ENCODE results near the gene MPND.

Gene MPND

DNA sequence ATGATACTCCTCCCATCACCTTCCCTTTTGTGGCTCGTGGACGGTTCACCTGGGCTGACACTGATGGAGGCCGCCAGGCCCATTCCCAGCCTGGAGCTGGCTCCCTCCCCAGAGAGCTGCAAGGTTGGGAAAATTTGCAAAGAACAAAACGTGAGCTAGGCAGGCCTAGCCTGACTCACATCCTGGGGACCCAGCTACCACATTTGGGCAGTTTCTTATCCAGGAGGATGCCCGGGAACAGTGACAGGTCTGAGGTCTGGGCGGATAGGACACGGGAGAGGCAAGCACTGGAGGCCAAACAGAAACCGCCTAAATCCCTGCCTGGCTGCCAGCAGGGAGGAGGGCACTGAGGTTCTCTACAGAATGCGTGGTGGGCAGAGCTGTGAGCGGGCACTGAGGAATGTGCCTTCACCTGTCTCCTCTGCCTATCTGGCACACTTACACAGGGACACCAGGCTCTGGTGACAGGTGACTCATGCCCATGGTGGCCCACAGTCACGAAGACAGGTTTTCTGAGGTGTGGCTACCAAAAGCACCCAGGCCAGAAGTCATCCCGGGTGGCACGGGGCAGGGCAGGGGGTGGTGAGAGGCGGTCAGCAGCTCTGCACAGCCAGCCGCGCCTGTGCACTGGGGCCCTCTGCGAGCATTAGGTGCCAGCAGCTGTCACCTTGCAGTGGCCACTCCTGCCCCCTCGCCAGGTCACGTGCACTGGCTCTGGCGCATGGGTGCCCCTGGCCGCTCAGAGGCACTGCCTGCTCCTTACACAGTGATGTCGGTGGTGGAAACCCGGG is 33.8 kb downstream of the MPND start:
- no peak for TF ChIP-seq ZNF565 (CRISPR knock-in tag; conservative IDR thresholded peaks at IDR 0.05; ENCODE audit: low read depth)
- TF ChIP-seq, protein P1, sequence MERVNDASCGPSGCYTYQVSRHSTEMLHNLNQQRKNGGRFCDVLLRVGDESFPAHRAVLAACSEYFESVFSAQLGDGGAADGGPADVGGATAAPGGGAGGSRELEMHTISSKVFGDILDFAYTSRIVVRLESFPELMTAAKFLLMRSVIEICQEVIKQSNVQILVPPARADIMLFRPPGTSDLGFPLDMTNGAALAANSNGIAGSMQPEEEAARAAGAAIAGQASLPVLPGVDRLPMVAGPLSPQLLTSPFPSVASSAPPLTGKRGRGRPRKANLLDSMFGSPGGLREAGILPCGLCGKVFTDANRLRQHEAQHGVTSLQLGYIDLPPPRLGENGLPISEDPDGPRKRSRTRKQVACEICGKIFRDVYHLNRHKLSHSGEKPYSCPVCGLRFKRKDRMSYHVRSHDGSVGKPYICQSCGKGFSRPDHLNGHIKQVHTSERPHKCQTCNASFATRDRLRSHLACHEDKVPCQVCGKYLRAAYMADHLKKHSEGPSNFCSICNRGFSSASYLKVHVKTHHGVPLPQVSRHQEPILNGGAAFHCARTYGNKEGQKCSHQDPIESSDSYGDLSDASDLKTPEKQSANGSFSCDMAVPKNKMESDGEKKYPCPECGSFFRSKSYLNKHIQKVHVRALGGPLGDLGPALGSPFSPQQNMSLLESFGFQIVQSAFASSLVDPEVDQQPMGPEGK (CRISPR knock-in tag; IDR thresholded peaks at IDR 0.05; ENCODE audit: borderline replicate concordance), result no peak
- TF ChIP-seq OSR1 (CRISPR knock-in tag; IDR thresholded peaks at IDR 0.05), result no peak
- TF ChIP-seq, protein P2, sequence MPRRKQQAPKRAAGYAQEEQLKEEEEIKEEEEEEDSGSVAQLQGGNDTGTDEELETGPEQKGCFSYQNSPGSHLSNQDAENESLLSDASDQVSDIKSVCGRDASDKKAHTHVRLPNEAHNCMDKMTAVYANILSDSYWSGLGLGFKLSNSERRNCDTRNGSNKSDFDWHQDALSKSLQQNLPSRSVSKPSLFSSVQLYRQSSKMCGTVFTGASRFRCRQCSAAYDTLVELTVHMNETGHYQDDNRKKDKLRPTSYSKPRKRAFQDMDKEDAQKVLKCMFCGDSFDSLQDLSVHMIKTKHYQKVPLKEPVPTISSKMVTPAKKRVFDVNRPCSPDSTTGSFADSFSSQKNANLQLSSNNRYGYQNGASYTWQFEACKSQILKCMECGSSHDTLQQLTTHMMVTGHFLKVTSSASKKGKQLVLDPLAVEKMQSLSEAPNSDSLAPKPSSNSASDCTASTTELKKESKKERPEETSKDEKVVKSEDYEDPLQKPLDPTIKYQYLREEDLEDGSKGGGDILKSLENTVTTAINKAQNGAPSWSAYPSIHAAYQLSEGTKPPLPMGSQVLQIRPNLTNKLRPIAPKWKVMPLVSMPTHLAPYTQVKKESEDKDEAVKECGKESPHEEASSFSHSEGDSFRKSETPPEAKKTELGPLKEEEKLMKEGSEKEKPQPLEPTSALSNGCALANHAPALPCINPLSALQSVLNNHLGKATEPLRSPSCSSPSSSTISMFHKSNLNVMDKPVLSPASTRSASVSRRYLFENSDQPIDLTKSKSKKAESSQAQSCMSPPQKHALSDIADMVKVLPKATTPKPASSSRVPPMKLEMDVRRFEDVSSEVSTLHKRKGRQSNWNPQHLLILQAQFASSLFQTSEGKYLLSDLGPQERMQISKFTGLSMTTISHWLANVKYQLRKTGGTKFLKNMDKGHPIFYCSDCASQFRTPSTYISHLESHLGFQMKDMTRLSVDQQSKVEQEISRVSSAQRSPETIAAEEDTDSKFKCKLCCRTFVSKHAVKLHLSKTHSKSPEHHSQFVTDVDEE (CRISPR knock-in tag; IDR thresholded peaks at IDR 0.05), result no peak
- TF ChIP-seq ZNF8 (CRISPR knock-in tag; IDR thresholded peaks at IDR 0.05), result no peak
- no peak for TF ChIP-seq BACH2 (CRISPR knock-in tag; IDR thresholded peaks at IDR 0.05; ENCODE audit: borderline replicate concordance)
- TF ChIP-seq TOX (CRISPR knock-in tag; IDR thresholded peaks at IDR 0.05; ENCODE audit: borderline replicate concordance), result no peak
- TF ChIP-seq ZNF70 (CRISPR knock-in tag; IDR thresholded peaks at IDR 0.05), result no peak
- TF ChIP-seq ZFP3 (CRISPR knock-in tag; IDR thresholded peaks at IDR 0.05), result no peak
- no peak for TF ChIP-seq CSDC2 (CRISPR knock-in tag; IDR thresholded peaks at IDR 0.05)
- TF ChIP-seq ISL1 (CRISPR knock-in tag; IDR thresholded peaks at IDR 0.05), result no peak
- TF ChIP-seq GLIS3 (CRISPR knock-in tag; IDR thresholded peaks at IDR 0.05), result no peak
- TF ChIP-seq, protein P3, sequence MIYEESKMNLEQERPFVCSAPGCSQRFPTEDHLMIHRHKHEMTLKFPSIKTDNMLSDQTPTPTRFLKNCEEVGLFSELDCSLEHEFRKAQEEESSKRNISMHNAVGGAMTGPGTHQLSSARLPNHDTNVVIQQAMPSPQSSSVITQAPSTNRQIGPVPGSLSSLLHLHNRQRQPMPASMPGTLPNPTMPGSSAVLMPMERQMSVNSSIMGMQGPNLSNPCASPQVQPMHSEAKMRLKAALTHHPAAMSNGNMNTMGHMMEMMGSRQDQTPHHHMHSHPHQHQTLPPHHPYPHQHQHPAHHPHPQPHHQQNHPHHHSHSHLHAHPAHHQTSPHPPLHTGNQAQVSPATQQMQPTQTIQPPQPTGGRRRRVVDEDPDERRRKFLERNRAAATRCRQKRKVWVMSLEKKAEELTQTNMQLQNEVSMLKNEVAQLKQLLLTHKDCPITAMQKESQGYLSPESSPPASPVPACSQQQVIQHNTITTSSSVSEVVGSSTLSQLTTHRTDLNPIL (CRISPR knock-in tag; IDR thresholded peaks at IDR 0.05; ENCODE audit: low read depth), result no peak
- no peak for TF ChIP-seq ZC3H10 (CRISPR knock-in tag; IDR thresholded peaks at IDR 0.05)
- ATAC-seq, result no peak; the same call in 2 of the 3 replicates

DNA sequence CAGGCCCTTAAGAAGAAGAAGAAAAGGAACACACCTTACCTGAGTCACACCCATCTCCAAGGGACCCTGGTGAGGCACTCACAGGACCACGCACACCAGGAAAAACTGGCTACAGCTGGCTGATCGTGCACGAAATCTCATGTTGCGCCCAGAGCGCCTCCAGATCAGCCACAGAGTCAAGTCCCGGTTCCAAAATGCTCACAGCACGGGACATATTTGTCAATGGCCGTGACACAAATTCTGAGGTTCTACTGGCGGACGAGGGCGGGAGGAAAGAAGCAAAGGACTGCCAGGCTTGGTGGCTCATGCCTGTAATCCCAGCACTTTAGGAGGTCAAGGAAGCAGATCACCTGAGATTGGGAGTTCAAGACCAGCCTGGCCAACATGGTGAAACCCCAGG is 35.5 kb downstream of the MPND start:
- TF ChIP-seq TCF4 (CRISPR knock-in tag; IDR thresholded peaks at IDR 0.05; ENCODE audit: borderline replicate concordance) (no peak), SNAI2 (CRISPR knock-in tag; IDR thresholded peaks at IDR 0.05) (no peak), BACH2 (CRISPR knock-in tag; IDR thresholded peaks at IDR 0.05; ENCODE audit: borderline replicate concordance) (no peak), RARB (CRISPR knock-in tag; IDR thresholded peaks at IDR 0.05) (no peak), ZNF70 (CRISPR knock-in tag; IDR thresholded peaks at IDR 0.05) (no peak), ISL1 (CRISPR knock-in tag; IDR thresholded peaks at IDR 0.05) (no peak), ZNF565 (CRISPR knock-in tag; conservative IDR thresholded peaks at IDR 0.05; ENCODE audit: low read depth) (no peak), GLIS3 (CRISPR knock-in tag; IDR thresholded peaks at IDR 0.05) (no peak), PPARA (CRISPR knock-in tag; IDR thresholded peaks at IDR 0.05; ENCODE audit: borderline replicate concordance) (no peak), ZFP30 (CRISPR knock-in tag; IDR thresholded peaks at IDR 0.05) (no peak), CSDC2 (CRISPR knock-in tag; IDR thresholded peaks at IDR 0.05) (no peak), ARNTL (CRISPR knock-in tag; IDR thresholded peaks at IDR 0.05; ENCODE audit: borderline replicate concordance, low read depth) (no peak), ZFP3 (CRISPR knock-in tag; IDR thresholded peaks at IDR 0.05) (no peak), ESRRG (CRISPR knock-in tag; IDR thresholded peaks at IDR 0.05) (no peak)
- TF ChIP-seq, protein P4, sequence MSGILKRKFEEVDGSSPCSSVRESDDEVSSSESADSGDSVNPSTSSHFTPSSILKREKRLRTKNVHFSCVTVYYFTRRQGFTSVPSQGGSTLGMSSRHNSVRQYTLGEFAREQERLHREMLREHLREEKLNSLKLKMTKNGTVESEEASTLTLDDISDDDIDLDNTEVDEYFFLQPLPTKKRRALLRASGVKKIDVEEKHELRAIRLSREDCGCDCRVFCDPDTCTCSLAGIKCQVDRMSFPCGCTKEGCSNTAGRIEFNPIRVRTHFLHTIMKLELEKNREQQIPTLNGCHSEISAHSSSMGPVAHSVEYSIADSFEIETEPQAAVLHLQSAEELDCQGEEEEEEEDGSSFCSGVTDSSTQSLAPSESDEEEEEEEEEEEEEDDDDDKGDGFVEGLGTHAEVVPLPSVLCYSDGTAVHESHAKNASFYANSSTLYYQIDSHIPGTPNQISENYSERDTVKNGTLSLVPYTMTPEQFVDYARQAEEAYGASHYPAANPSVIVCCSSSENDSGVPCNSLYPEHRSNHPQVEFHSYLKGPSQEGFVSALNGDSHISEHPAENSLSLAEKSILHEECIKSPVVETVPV (CRISPR knock-in tag; IDR thresholded peaks at IDR 0.05), result no peak
- TF ChIP-seq, protein P5, sequence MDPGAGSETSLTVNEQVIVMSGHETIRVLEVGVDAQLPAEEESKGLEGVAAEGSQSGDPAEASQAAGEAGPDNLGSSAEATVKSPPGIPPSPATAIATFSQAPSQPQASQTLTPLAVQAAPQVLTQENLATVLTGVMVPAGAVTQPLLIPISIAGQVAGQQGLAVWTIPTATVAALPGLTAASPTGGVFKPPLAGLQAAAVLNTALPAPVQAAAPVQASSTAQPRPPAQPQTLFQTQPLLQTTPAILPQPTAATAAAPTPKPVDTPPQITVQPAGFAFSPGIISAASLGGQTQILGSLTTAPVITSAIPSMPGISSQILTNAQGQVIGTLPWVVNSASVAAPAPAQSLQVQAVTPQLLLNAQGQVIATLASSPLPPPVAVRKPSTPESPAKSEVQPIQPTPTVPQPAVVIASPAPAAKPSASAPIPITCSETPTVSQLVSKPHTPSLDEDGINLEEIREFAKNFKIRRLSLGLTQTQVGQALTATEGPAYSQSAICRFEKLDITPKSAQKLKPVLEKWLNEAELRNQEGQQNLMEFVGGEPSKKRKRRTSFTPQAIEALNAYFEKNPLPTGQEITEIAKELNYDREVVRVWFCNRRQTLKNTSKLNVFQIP (CRISPR knock-in tag; IDR thresholded peaks at IDR 0.05; ENCODE audit: borderline replicate concordance, low read depth), result no peak
- TF ChIP-seq, protein P3 (CRISPR knock-in tag; IDR thresholded peaks at IDR 0.05; ENCODE audit: low read depth), result no peak
- TF ChIP-seq, protein P2 (CRISPR knock-in tag; IDR thresholded peaks at IDR 0.05), result no peak
- ATAC-seq, result no peak
